GM19351 (cell line): ENCODE measurements around the gene CCNA1.

Experiments used
- ATAC-seq: cut with Tn5 transposase; IDR thresholded peaks from one replicate; pipeline ENCODE4 v1.9.1; 2021; ENCODE audit warnings: mild to moderate bottlenecking, moderate library complexity; ENCODE audit not compliant: unreplicated experiment

Gene CCNA1

GRCh38 chr13:36432106-36432544 is at the start of gene CCNA1:
CCNA1 (plus strand) TSS chr13:36432495; CDS start chr13:36433057, 562 bp downstream.
- ATAC-seq: peak; percentile 72

GRCh38 chr13:36385489-36385888 is 46.8 kb upstream of the CCNA1 start:
- ATAC-seq: no peak

- peak; percentile 69 for ATAC-seq
Observed at GRCh38 chr13:36395280-36395679, 37.0 kb upstream of the CCNA1 start.

- ATAC-seq: no peak
Observed at GRCh38 chr13:36405151-36405550, 27.1 kb upstream of the CCNA1 start.

GRCh38 chr13:36412736-36413135 is 19.6 kb upstream of the CCNA1 start:
- no peak for ATAC-seq

GRCh38 chr13:36413161-36413560 is 19.1 kb upstream of the CCNA1 start:
- ATAC-seq: no peak

- ATAC-seq: no peak
Observed at GRCh38 chr13:36414461-36414860, 17.8 kb upstream of the CCNA1 start.

GRCh38 chr13:36417331-36417730 is 15.0 kb upstream of the CCNA1 start:
- ATAC-seq: no peak

GRCh38 chr13:36418022-36418805 is 14.1 kb upstream of the CCNA1 start:
- peak; percentile 82 for ATAC-seq

GRCh38 chr13:36420437-36420891 is 11.8 kb upstream of the CCNA1 start:
- peak; percentile 86 for ATAC-seq

GRCh38 chr13:36421447-36421846 is 10.8 kb upstream of the CCNA1 start:
- ATAC-seq: no peak

- no peak for ATAC-seq
Observed at GRCh38 chr13:36428086-36428485, 4.2 kb upstream of the CCNA1 start.

- ATAC-seq: no peak
Observed at GRCh38 chr13:36430247-36431203, 1.8 kb upstream of the CCNA1 start.

GRCh38 chr13:36431204-36432105 is 840 bp upstream of the CCNA1 start:
- ATAC-seq: peak; percentile 32

- ATAC-seq: no peak
Observed at GRCh38 chr13:36436811-36437210, 4.5 kb downstream of the CCNA1 start.

- ATAC-seq: no peak
Observed at GRCh38 chr13:36438594-36439483, 6.5 kb downstream of the CCNA1 start.

GRCh38 chr13:36445278-36445677 is 13.0 kb downstream of the CCNA1 start:
- no peak for ATAC-seq

GRCh38 chr13:36445891-36446351 is 13.6 kb downstream of the CCNA1 start:
- ATAC-seq: no peak

GRCh38 chr13:36447501-36447900 is 15.2 kb downstream of the CCNA1 start:
- ATAC-seq: no peak
